ENCODE measurements around the gene IL4R. TPM values are rescaled to one million over a fixed set of nuclear protein-coding genes. Genes with fewer than 3 reads are reported as not detected.

The IL4R gene
- total and polyA plus RNA-seq, 10 of the 15 experiments (the other 5 are each of a cell fraction or from before 2014, with no cell fraction given) = 2.6 to 70.4 (median 36.6) TPM

DNA sequence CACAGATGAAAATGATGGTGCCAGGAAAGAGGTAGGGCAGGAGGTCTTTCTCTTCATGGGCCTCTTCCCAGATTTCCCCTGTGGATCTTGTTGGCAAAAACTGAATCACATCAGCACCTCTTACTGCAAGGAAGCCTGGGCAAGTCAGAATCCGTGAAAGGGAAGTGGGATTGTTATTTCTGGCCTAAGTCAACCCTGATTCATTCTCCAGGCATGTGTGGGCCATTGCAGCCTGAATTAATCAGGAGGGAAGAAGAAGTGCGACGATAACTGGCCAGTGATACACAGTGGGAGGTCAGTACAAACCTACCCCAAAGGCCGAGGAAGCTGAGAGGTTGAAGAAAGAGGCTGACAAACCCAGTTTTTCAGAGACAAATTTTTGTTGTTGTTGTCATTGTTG is 27.3 kb upstream of the IL4R start:
- ATAC-seq (no peak), DNase-seq (ENCODE audit: low read depth, low spot score) (no peak), FAIRE-seq (no peak)
- intact Hi-C loops (cut with micrococcal nuclease; ENCODE audit: unreplicated experiment) (no loop called here), in situ Hi-C loops (cut with MboI) (no loop called here)
- Histone ChIP-seq H2AFZ (ENCODE audit: control insufficient read depth, low read depth, low read length) (peak overlapping the region; percentile 20; the same call in 1 of the 2 replicates), H3K9me3 (replicated peaks; ENCODE audit: control insufficient read depth, insufficient read depth, low read length) (no peaks in the 10 kb centered on the region; the same call in 1 of the 3 replicates), H3K36me3 (ENCODE audit: control insufficient read depth in 2 of 2, insufficient read depth in 2 of 2, low read length in 1 of 2) (no peaks in the 10 kb centered on the region), H3K27ac (ENCODE audit: control insufficient read depth, insufficient read depth) (no peak overlapping the region), H3K9ac (ENCODE audit: control insufficient read depth, insufficient read depth, low read length) (no peak overlapping the region), H4K20me1 (ENCODE audit: control insufficient read depth, insufficient read depth) (no peaks in the 10 kb centered on the region), H3K79me2 (ENCODE audit: control insufficient read depth, insufficient read depth, low read length) (no peaks in the 10 kb centered on the region), H3K4me1 (ENCODE audit: control insufficient read depth, insufficient read depth, low read length) (peaks cover 40% of the 10 kb centered on the region), H3K4me2 (ENCODE audit: control insufficient read depth, insufficient read depth) (no peak overlapping the region; the same call in 1 of the 2 replicates), H3K27me3 (replicated peaks in 1 of 2; ENCODE audit: control insufficient read depth in 2 of 2, insufficient read depth in 2 of 2, low read length in 1 of 2) (0 out of 4 replicates have a peak, but pooled peaks cover 0 to 3% of the 10 kb centered on the region in 2 experiments), H3K4me3 (no peak overlapping the region)
- ChIA-PET CTCF (interaction anchor here (1.0 to 6.1 kb wide), 4 partner anchors 13 to 51 kb away, joined by 3 to 47 read pairs (median 13); no protein-coding TSS in a partner anchor), SMC1A (ENCODE audit: uncharacterized antibody, unreplicated experiment) (interaction anchor here (1.2 to 6.3 kb wide), 9 partner anchors 9 to 81 kb away, joined by 3 to 65 read pairs (median 6); no protein-coding TSS in a partner anchor), RAD21 (ENCODE audit: unreplicated experiment) (interaction anchor here (1.6 to 3.0 kb wide), 5 partner anchors 12 to 81 kb away, joined by 5 to 16 read pairs (median 8); no protein-coding TSS in a partner anchor), POLR2A (interaction anchor here (1.2 to 4.2 kb wide), 2 partner anchors 11 to 32 kb away, joined by 4 to 16 read pairs; no protein-coding TSS in a partner anchor)
- 79% methylated on average over 4 of the region's 4 CpGs for WGBS (ENCODE audit: insufficient coverage, insufficient replicate concordance, low lambda C conversion rate, missing lambda C conversion rate)
- no TSS peak for BruUV-seq (replicated peaks)
- TF ChIP-seq CHD4 (IDR thresholded peaks at IDR 0.05) (no peak), SPI1 (IDR thresholded peaks at IDR 0.05; ENCODE audit: borderline replicate concordance, insufficient read depth, low read depth, low read length) (peak; percentile 73)

DNA sequence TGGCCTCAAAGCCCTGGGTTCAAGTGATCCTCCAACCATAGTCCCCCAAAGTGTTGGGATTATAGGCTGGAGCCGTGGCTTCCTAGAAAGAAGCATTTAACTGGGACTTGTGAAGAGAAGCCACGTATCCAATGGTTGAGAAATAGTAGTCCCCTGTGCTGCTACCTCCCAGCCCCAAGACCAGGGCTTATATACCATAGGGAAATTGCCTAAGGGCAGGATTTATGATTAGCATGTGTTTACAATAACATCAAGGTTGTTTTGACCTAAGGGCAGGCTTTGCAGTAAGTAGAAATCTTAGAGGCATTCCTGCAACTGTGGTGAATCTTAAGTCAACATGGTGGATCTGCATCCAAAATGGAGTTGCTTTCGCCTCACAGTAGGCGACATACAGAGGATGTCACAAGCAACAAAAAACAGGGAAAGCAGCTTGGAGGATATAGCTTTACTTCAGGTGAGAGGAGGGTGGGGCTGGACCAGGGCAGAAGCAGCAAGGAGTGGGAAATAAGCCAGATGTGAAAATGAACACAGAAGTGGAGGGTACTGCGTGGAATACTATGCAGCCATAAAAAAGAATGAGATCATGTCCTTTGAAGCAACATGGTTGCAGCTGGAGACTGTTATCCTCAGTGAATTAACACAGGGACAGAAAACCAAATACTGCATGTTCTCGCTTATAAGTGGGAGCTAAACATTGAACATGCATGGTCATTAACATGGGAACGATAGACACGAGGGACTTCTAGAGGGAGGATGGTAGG is 26.5 kb upstream of the IL4R start:
- H3K4me2 ChIP-seq (ENCODE audit: control insufficient read depth, insufficient read depth) = no peak overlapping the region
- TF ChIP-seq FOXM1 (IDR thresholded peaks at IDR 0.05; ENCODE audit: low read depth, low read length) (no peak), POU2F2 (IDR thresholded peaks at IDR 0.05; ENCODE audit: borderline replicate concordance, low read depth, low read length) (no peak), SP1 (IDR thresholded peaks at IDR 0.05; ENCODE audit: low read depth, low read length) (no peak), SIN3A (IDR thresholded peaks at IDR 0.05; ENCODE audit: low read depth, low read length) (no peak), SMAD1 (IDR thresholded peaks at IDR 0.05; ENCODE audit: low read depth, partially characterized antibody) (no peak), CUX1 (IDR thresholded peaks at IDR 0.05; ENCODE audit: insufficient replicate concordance, low read depth, low read length) (no peak), SMARCA5 (IDR thresholded peaks at IDR 0.05) (no peak), SPI1 (IDR thresholded peaks at IDR 0.05; ENCODE audit: borderline replicate concordance, insufficient read depth, low read depth, low read length) (no peak)

More for the DNA sequence above, 26.5 kb upstream of the IL4R start:
- Histone ChIP-seq H4K20me1 (ENCODE audit: control insufficient read depth, insufficient read depth) (no peaks in the 10 kb centered on the region), H3K27me3 (replicated peaks in 1 of 2; ENCODE audit: control insufficient read depth in 2 of 2, insufficient read depth in 2 of 2, low read length in 1 of 2) (0 out of 4 replicates have a peak, but pooled peaks cover 0 to 3% of the 10 kb centered on the region in 2 experiments), H3K79me2 (ENCODE audit: control insufficient read depth, insufficient read depth, low read length) (no peaks in the 10 kb centered on the region), H3K4me3 (no peak overlapping the region), H3K9me3 (replicated peaks; ENCODE audit: control insufficient read depth, insufficient read depth, low read length) (no peaks in the 10 kb centered on the region; the same call in 1 of the 3 replicates), H3K4me1 (ENCODE audit: control insufficient read depth, insufficient read depth, low read length) (peaks cover 40% of the 10 kb centered on the region), H2AFZ (ENCODE audit: control insufficient read depth, low read depth, low read length) (no peak overlapping the region), H3K27ac (ENCODE audit: control insufficient read depth, insufficient read depth) (no peak overlapping the region), H3K36me3 (ENCODE audit: control insufficient read depth in 2 of 2, insufficient read depth in 2 of 2, low read length in 1 of 2) (no peaks in the 10 kb centered on the region), H3K9ac (ENCODE audit: control insufficient read depth, insufficient read depth, low read length) (no peak overlapping the region)
- DNase-seq (ENCODE audit: low read depth, low spot score) (no peak), ATAC-seq (no peak), FAIRE-seq (no peak)
- RAD21 ChIA-PET (ENCODE audit: unreplicated experiment) = interaction anchor here (2.6 kb wide), 1 partner anchor 13 kb away, joined by 8 read pairs; no protein-coding TSS in a partner anchor
- SMC1A ChIA-PET (ENCODE audit: uncharacterized antibody, unreplicated experiment) = interaction anchor here (0.8 to 6.3 kb wide), 7 partner anchors 8 to 52 kb away, joined by 3 to 53 read pairs (median 4); no protein-coding TSS in a partner anchor
- in situ Hi-C loops (cut with MboI) (no loop called here), intact Hi-C loops (cut with micrococcal nuclease; ENCODE audit: unreplicated experiment) (no loop called here)
- CTCF ChIA-PET = interaction anchor here (1.0 to 4.3 kb wide), 3 partner anchors 26 to 56 kb away, joined by 3 to 19 read pairs (median 3); no protein-coding TSS in a partner anchor
- POLR2A ChIA-PET = interaction anchor here (0.5 to 0.6 kb wide), 2 partner anchors 14 to 40 kb away, joined by 3 to 4 read pairs; no protein-coding TSS in a partner anchor
- BruUV-seq (replicated peaks) = no TSS peak
- 85% methylated on average over 8 of the region's 8 CpGs for WGBS (ENCODE audit: insufficient coverage, insufficient replicate concordance, low lambda C conversion rate, missing lambda C conversion rate)
